Measurements from ENCODE around the gene NPTX1.
A peak's percentile ranks its signal among the peaks of the same experiment; 100 is the strongest.

The NPTX1 gene

GRCh38 chr17:80441598-80442322 lies 34.6 kb downstream of the NPTX1 start:
- DNase-seq: no peak

- no peak for DNase-seq
Measured at GRCh38 chr17:80441133-80441578, 35.3 kb downstream of the NPTX1 start.

GRCh38 chr17:80439499-80439898 lies 36.9 kb downstream of the NPTX1 start:
- DNase-seq: no peak

GRCh38 chr17:80438806-80439205 lies 37.6 kb downstream of the NPTX1 start:
- DNase-seq: no peak

- DNase-seq: no peak
Measured at GRCh38 chr17:80437532-80437931, 38.9 kb downstream of the NPTX1 start.

- DNase-seq: no peak
Measured at GRCh38 chr17:80433916-80434666, 42.3 kb downstream of the NPTX1 start.

GRCh38 chr17:80432961-80433550 lies 43.4 kb downstream of the NPTX1 start:
- DNase-seq: no peak

- no peak for DNase-seq
Measured at GRCh38 chr17:80432350-80432955, 44.0 kb downstream of the NPTX1 start.

GRCh38 chr17:80431246-80432195 lies 44.9 kb downstream of the NPTX1 start:
- DNase-seq: no peak

- DNase-seq: no peak
Measured at GRCh38 chr17:80430446-80431245, 45.8 kb downstream of the NPTX1 start.

- no peak for DNase-seq
Measured at GRCh38 chr17:80429356-80430275, 46.8 kb downstream of the NPTX1 start.

GRCh38 chr17:80428796-80429195 lies 47.6 kb downstream of the NPTX1 start:
- no peak for DNase-seq

- DNase-seq: no peak
Measured at GRCh38 chr17:80428363-80428762, 48.0 kb downstream of the NPTX1 start.

- no peak for DNase-seq
Measured at GRCh38 chr17:80427366-80428282, 48.8 kb downstream of the NPTX1 start.

GRCh38 chr17:80426671-80427326 lies 49.6 kb downstream of the NPTX1 start:
- peak; percentile 59 for DNase-seq

GRCh38 chr17:80425835-80426426 lies 50.5 kb downstream of the NPTX1 start:
- no peak for DNase-seq

GRCh38 chr17:80424878-80425765 lies 51.3 kb downstream of the NPTX1 start:
- DNase-seq: no peak

Measured in COR-L47 (cell line).